ENCODE data around the gene NKIRAS2. TPM values are rescaled to one million over a fixed set of nuclear protein-coding genes. Genes with fewer than 3 reads are reported as not detected.
A peak's percentile ranks its signal among the peaks of the same experiment; 100 is the strongest.

Gene NKIRAS2
- total RNA-seq, 1 experiment from 2014 or later, result 55.0 TPM

GRCh38 chr17:42027590-42027889 is 7.7 kb downstream of the NKIRAS2 start:
- H3K36me3 ChIP-seq (ENCODE audit: control insufficient read depth, insufficient read depth, low read length), result 0 out of 2 replicates have a peak, but pooled peaks cover 2% of the 10 kb centered on the region
- Mint-ChIP-seq H3K36me3 (ENCODE audit: insufficient read depth, unreplicated experiment) (peaks cover 16% of the 10 kb centered on the region), H3K4me3 (ENCODE audit: unreplicated experiment) (no peak overlapping the region), H3K27ac (ENCODE audit: unreplicated experiment) (no peak overlapping the region), H3K27me3 (ENCODE audit: insufficient read depth, unreplicated experiment) (no peaks in the 10 kb centered on the region), H3K4me1 (ENCODE audit: low read depth, unreplicated experiment) (peaks cover 28% of the 10 kb centered on the region), H3K9me3 (ENCODE audit: unreplicated experiment) (no peaks in the 10 kb centered on the region)
- DNase-seq, result no peak
- H3K4me1 ChIP-seq, result peaks cover 21% of the 10 kb centered on the region
- no peaks in the 10 kb centered on the region for H3K27me3 ChIP-seq (replicated peaks; ENCODE audit: control insufficient read depth, insufficient read depth, low read length)
- H3K4me3 ChIP-seq (ENCODE audit: low read depth, low read length), result no peak overlapping the region
- intact Hi-C loops (cut with micrococcal nuclease; ENCODE audit: unreplicated experiment), result no loop called here
- BruUV-seq (replicated peaks), result no TSS peak
- H3K9me3 ChIP-seq, result no peaks in the 10 kb centered on the region
- ChIA-PET POLR2A (interaction anchor here (0.7 kb wide), 1 partner anchor 24 kb away, joined by 7 read pairs; no protein-coding TSS in a partner anchor), CTCF (interaction anchor here (0.6 to 1.4 kb wide), 7 partner anchors 9 to 166 kb away, joined by 3 to 6 read pairs (median 3); partner anchors contain the start of genes DNAJC7 and KAT2A)
- no peak for TF ChIP-seq CTCF (IDR thresholded peaks at IDR 0.05; ENCODE audit: insufficient read depth in 1 of 2, low read depth in 1 of 2, low read length in 1 of 2, severe bottlenecking in 1 of 2, unreplicated experiment in 1 of 2)

GRCh38 chr17:42027961-42028790 is 8.3 kb downstream of the NKIRAS2 start:
- peak; percentile 29 to 39 for TF ChIP-seq CTCF (IDR thresholded peaks at IDR 0.05; ENCODE audit: insufficient read depth in 1 of 2, low read depth in 1 of 2, low read length in 1 of 2, severe bottlenecking in 1 of 2, unreplicated experiment in 1 of 2)
- H3K4me1 ChIP-seq, result peaks cover 21% of the 10 kb centered on the region
- intact Hi-C loops (cut with micrococcal nuclease; ENCODE audit: unreplicated experiment), result no loop called here
- H3K4me3 ChIP-seq (ENCODE audit: low read depth, low read length), result no peak overlapping the region
- H3K27me3 Mint-ChIP-seq (ENCODE audit: insufficient read depth, unreplicated experiment), result no peaks in the 10 kb centered on the region
- no TSS peak for BruUV-seq (replicated peaks)
- no peaks in the 10 kb centered on the region for H3K27me3 ChIP-seq (replicated peaks; ENCODE audit: control insufficient read depth, insufficient read depth, low read length)
- DNase-seq, result peak in 1 of 2 experiments; percentile 54
- ChIA-PET POLR2A (interaction anchor here (0.6 to 0.7 kb wide), 2 partner anchors 25 to 210 kb away, joined by 4 to 7 read pairs; no protein-coding TSS in a partner anchor), CTCF (interaction anchor here (0.8 to 1.5 kb wide), 6 partner anchors 8 to 66 kb away, joined by 3 to 4 read pairs (median 4); partner anchors contain the start of genes DNAJC7 and NKIRAS2)
- peaks cover 28% of the 10 kb centered on the region for H3K4me1 Mint-ChIP-seq (ENCODE audit: low read depth, unreplicated experiment)
- H3K36me3 Mint-ChIP-seq (ENCODE audit: insufficient read depth, unreplicated experiment), result peaks cover 11% of the 10 kb centered on the region
- peak overlapping the region; percentile 40 for H3K27ac Mint-ChIP-seq (ENCODE audit: unreplicated experiment)
- no peak overlapping the region for H3K4me3 Mint-ChIP-seq (ENCODE audit: unreplicated experiment)
- no peaks in the 10 kb centered on the region for H3K9me3 Mint-ChIP-seq (ENCODE audit: unreplicated experiment)
- H3K9me3 ChIP-seq, result no peaks in the 10 kb centered on the region
- H3K36me3 ChIP-seq (ENCODE audit: control insufficient read depth, insufficient read depth, low read length), result 0 out of 2 replicates have a peak, but pooled peaks cover 2% of the 10 kb centered on the region

- H3K36me3 ChIP-seq (ENCODE audit: control insufficient read depth, insufficient read depth, low read length), result 0 out of 2 replicates have a peak, but pooled peaks cover 2% of the 10 kb centered on the region
- no peak overlapping the region for H3K4me3 ChIP-seq (ENCODE audit: low read depth, low read length)
- no peaks in the 10 kb centered on the region for H3K27me3 ChIP-seq (replicated peaks; ENCODE audit: control insufficient read depth, insufficient read depth, low read length)
- peak overlapping the region; percentile 40 for H3K27ac Mint-ChIP-seq (ENCODE audit: unreplicated experiment)
- intact Hi-C loops (cut with micrococcal nuclease; ENCODE audit: unreplicated experiment), result no loop called here
- no peaks in the 10 kb centered on the region for H3K9me3 ChIP-seq
- H3K4me1 ChIP-seq, result peaks cover 17% of the 10 kb centered on the region
- no peak for TF ChIP-seq CTCF (IDR thresholded peaks at IDR 0.05; ENCODE audit: insufficient read depth in 1 of 2, low read depth in 1 of 2, low read length in 1 of 2, severe bottlenecking in 1 of 2, unreplicated experiment in 1 of 2)
- peaks cover 5% of the 10 kb centered on the region for H3K36me3 Mint-ChIP-seq (ENCODE audit: insufficient read depth, unreplicated experiment)
- H3K4me1 Mint-ChIP-seq (ENCODE audit: low read depth, unreplicated experiment), result peaks cover 22% of the 10 kb centered on the region
- ChIA-PET POLR2A (no interaction called here), CTCF (interaction anchor here (0.8 to 1.5 kb wide), 6 partner anchors 9 to 66 kb away, joined by 3 to 4 read pairs (median 4); partner anchors contain the start of genes DNAJC7 and NKIRAS2)
- H3K4me3 Mint-ChIP-seq (ENCODE audit: unreplicated experiment), result no peak overlapping the region
- no peak for DNase-seq
- no peaks in the 10 kb centered on the region for H3K27me3 Mint-ChIP-seq (ENCODE audit: insufficient read depth, unreplicated experiment)
- H3K9me3 Mint-ChIP-seq (ENCODE audit: unreplicated experiment), result no peaks in the 10 kb centered on the region
- no TSS peak for BruUV-seq (replicated peaks)
These were observed 8.9 kb downstream of the NKIRAS2 start for GRCh38 chr17:42028791-42029127.

All from Caco-2 (cell line).